Astrocyte (in vitro differentiated cells and primary cell): Measurements from ENCODE around the gene ING3. TPM values are rescaled to one million over a fixed set of nuclear protein-coding genes. Genes with fewer than 3 reads are reported as not detected.
A peak's percentile ranks its signal among the peaks of the same experiment; 100 is the strongest.

Source experiments
- DNase-seq: peaks from one replicate; pipeline ENCODE4 v3.0.0-alpha.2; 2010; ENCODE audit warnings: low read depth
- FAIRE-seq: peaks from 2 replicates; lab custom pipeline; 2011; peaks lifted over from hg19 to GRCh38; lab: Jason Lieb, UNC
- H2AFZ ChIP-seq: 2 replicates; pipeline ENCODE4 v1.6.0; 2012; ENCODE audit warnings: low read depth, low read length, inconsistent platforms
- H3K27ac ChIP-seq: 2 replicates; pipeline ENCODE4 v1.5.1; 2011; ENCODE audit warnings: low read depth, low read length, inconsistent platforms
- H3K27me3 ChIP-seq: 2 replicates; pipeline ENCODE4 v1.6.0; 2011; ENCODE audit warnings: low read length, inconsistent platforms; ENCODE audit not compliant: insufficient read depth
- H3K36me3 ChIP-seq: 2 replicates; pipeline ENCODE4 v1.5.1; 2011; ENCODE audit warnings: low read length, inconsistent platforms; ENCODE audit not compliant: insufficient read depth
- H3K4me1 ChIP-seq: 2 replicates; pipeline ENCODE4 v1.5.1; 2011; ENCODE audit warnings: low read length, inconsistent platforms; ENCODE audit not compliant: insufficient read depth
- H3K4me2 ChIP-seq: 2 replicates; pipeline ENCODE4 v1.6.0; 2012; ENCODE audit warnings: low read length, inconsistent platforms
- H3K4me3 ChIP-seq: 2 replicates; pipeline ENCODE4 v1.5.1; 2011; ENCODE audit warnings: low read depth, mild to moderate bottlenecking, low read length, inconsistent platforms; ENCODE audit not compliant: insufficient read depth
- H3K79me2 ChIP-seq: 2 replicates; pipeline ENCODE4 v1.6.0; 2012; ENCODE audit warnings: mild to moderate bottlenecking, low read length, inconsistent platforms; ENCODE audit not compliant: insufficient read depth
- H3K9ac ChIP-seq: 2 replicates; pipeline ENCODE4 v1.6.0; 2012; ENCODE audit warnings: mild to moderate bottlenecking, low read length, inconsistent platforms
- H3K9me3 ChIP-seq: 2 replicates; pipeline ENCODE4 v1.5.1; 2012; ENCODE audit warnings: low read depth, mild to moderate bottlenecking, low read length, inconsistent platforms; ENCODE audit not compliant: insufficient read depth
- H4K20me1 ChIP-seq: 2 replicates; pipeline ENCODE4 v1.6.0; 2012; ENCODE audit warnings: low read length, inconsistent platforms; ENCODE audit not compliant: insufficient read depth
- H3K27ac Mint-ChIP-seq: one replicate; pipeline ENCODE4 v1.8.0; 2021; ENCODE audit warnings: mild to moderate bottlenecking, mixed read lengths; ENCODE audit not compliant: unreplicated experiment
- H3K27me3 Mint-ChIP-seq: one replicate; pipeline ENCODE4 v1.8.0; 2021; ENCODE audit warnings: low read depth, mixed read lengths; ENCODE audit not compliant: unreplicated experiment
- H3K36me3 Mint-ChIP-seq: one replicate; pipeline ENCODE4 v1.8.0; 2021; ENCODE audit warnings: low read depth, mixed read lengths; ENCODE audit not compliant: unreplicated experiment
- H3K4me1 Mint-ChIP-seq: one replicate; pipeline ENCODE4 v1.8.0; 2021; ENCODE audit warnings: low read depth, mixed read lengths; ENCODE audit not compliant: unreplicated experiment
- H3K4me3 Mint-ChIP-seq: one replicate; pipeline ENCODE4 v1.8.0; 2021; ENCODE audit warnings: mild to moderate bottlenecking, moderate library complexity, mixed read lengths; ENCODE audit not compliant: unreplicated experiment
- H3K9me3 Mint-ChIP-seq: one replicate; pipeline ENCODE4 v1.8.0; 2021; ENCODE audit warnings: mild to moderate bottlenecking, mixed read lengths; ENCODE audit not compliant: unreplicated experiment
- EZH2 ChIP-seq: IDR thresholded peaks from 2 replicates; pipeline ENCODE4 v1.6.1; 2012; ENCODE audit warnings: mild to moderate bottlenecking, low read length, inconsistent platforms; ENCODE audit not compliant: insufficient read depth
- total RNA-seq: library from RNA; stranded (reverse); gene quantifications from 2 replicates; pipeline ENCODE4 v1.2.1, GENCODE V29; 2021
- TF ChIP-seq, protein P1 (sequence below): IDR thresholded peaks from 2 replicates; pipeline ENCODE4 v1.5.1; 2011; ENCODE audit warnings: low read depth, mild to moderate bottlenecking, inconsistent platforms, low read length, moderate library complexity; ENCODE audit not compliant: insufficient read depth

Gene ING3
- total RNA-seq, 1 donor from 2014 or later: 8.6 TPM

DNA sequence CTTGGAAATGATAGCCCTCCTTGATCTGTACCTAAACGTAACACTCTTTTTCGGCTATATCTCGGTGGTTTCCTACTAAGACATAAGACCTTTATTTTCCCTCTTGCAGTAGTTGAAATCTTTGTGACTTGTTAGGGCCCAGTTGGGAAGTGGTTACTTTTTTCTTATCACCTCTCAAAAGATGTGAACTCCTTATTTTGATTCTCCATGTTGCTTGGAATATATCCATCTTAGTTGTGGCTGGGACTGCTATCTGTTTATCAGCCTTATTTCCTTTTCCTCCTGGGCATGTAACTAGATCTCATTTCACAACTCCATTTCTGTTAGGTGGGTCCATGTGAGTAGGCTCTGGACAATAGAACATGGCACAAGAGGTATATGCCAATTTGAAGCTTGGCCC lies 33.8 kb downstream of the ING3 start:
- H3K4me1 ChIP-seq: peaks cover 22% of the 10 kb centered on the region
- no peak overlapping the region for H3K4me2 ChIP-seq
- H4K20me1 ChIP-seq: no peaks in the 10 kb centered on the region
- H3K27ac ChIP-seq: no peak overlapping the region
- H3K9ac ChIP-seq: no peak overlapping the region
- Mint-ChIP-seq H3K27me3 (no peaks in the 10 kb centered on the region), H3K9me3 (no peaks in the 10 kb centered on the region), H3K36me3 (no peaks in the 10 kb centered on the region), H3K27ac (no peak overlapping the region), H3K4me3 (no peak overlapping the region), H3K4me1 (peaks cover 23% of the 10 kb centered on the region)
- no peak overlapping the region for H3K4me3 ChIP-seq
- TF ChIP-seq, protein P1, sequence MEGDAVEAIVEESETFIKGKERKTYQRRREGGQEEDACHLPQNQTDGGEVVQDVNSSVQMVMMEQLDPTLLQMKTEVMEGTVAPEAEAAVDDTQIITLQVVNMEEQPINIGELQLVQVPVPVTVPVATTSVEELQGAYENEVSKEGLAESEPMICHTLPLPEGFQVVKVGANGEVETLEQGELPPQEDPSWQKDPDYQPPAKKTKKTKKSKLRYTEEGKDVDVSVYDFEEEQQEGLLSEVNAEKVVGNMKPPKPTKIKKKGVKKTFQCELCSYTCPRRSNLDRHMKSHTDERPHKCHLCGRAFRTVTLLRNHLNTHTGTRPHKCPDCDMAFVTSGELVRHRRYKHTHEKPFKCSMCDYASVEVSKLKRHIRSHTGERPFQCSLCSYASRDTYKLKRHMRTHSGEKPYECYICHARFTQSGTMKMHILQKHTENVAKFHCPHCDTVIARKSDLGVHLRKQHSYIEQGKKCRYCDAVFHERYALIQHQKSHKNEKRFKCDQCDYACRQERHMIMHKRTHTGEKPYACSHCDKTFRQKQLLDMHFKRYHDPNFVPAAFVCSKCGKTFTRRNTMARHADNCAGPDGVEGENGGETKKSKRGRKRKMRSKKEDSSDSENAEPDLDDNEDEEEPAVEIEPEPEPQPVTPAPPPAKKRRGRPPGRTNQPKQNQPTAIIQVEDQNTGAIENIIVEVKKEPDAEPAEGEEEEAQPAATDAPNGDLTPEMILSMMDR: no peak
- TF ChIP-seq EZH2: no peak
- no peaks in the 10 kb centered on the region for H3K9me3 ChIP-seq
- no peaks in the 10 kb centered on the region for H3K27me3 ChIP-seq
- no peaks in the 10 kb centered on the region for H3K36me3 ChIP-seq
- no peak overlapping the region for H2AFZ ChIP-seq
- DNase-seq (no peak), FAIRE-seq (peak; percentile 39)
- no peaks in the 10 kb centered on the region for H3K79me2 ChIP-seq

DNA sequence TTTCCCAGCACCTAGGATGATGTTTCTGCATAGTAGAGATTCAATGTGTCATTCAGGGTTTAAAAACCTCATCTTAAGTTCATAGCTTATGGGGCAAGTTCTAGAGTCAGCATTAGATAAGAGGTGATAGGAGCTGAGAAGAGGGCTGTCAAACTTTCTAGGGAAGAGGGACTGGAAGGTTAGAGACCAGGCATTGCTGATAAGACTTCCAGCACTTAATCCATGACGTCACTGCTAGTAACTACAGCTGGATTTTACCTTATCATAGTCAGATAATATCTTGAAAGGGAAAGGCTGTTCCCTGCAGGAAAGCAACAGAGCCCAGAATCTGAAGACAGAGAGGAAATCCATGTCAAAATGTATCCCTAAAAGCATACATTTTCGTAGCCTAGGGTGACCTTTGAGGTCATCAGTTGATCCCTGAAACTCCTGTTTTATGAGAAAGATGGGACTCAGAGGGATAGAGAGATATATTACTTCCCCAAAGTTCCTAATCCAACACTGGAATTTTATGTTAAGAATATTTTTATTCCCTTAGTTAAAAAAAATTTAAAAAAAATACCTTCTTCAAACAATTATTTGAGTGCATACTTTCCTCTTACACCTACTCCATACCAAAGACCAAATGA lies 34.7 kb downstream of the ING3 start:
- H3K9ac ChIP-seq: no peak overlapping the region
- H3K27me3 Mint-ChIP-seq: no peaks in the 10 kb centered on the region
- no peaks in the 10 kb centered on the region for H4K20me1 ChIP-seq
- no peak overlapping the region for H3K27ac ChIP-seq
- DNase-seq (no peak), FAIRE-seq (no peak)
- H3K27me3 ChIP-seq: no peaks in the 10 kb centered on the region
- H3K36me3 Mint-ChIP-seq: no peaks in the 10 kb centered on the region
- H3K36me3 ChIP-seq: no peaks in the 10 kb centered on the region
- no peaks in the 10 kb centered on the region for H3K9me3 ChIP-seq
- peaks cover 23% of the 10 kb centered on the region for H3K4me1 Mint-ChIP-seq
- H3K27ac Mint-ChIP-seq: peak overlapping the region; percentile 1
- no peaks in the 10 kb centered on the region for H3K9me3 Mint-ChIP-seq
- H3K4me1 ChIP-seq: peaks cover 27% of the 10 kb centered on the region
- H3K79me2 ChIP-seq: no peaks in the 10 kb centered on the region
- no peak overlapping the region for H3K4me3 ChIP-seq
- H3K4me2 ChIP-seq: no peak overlapping the region
- H2AFZ ChIP-seq: no peak overlapping the region
- TF ChIP-seq EZH2: no peak
- TF ChIP-seq, protein P1: no peak
- H3K4me3 Mint-ChIP-seq: no peak overlapping the region

DNA sequence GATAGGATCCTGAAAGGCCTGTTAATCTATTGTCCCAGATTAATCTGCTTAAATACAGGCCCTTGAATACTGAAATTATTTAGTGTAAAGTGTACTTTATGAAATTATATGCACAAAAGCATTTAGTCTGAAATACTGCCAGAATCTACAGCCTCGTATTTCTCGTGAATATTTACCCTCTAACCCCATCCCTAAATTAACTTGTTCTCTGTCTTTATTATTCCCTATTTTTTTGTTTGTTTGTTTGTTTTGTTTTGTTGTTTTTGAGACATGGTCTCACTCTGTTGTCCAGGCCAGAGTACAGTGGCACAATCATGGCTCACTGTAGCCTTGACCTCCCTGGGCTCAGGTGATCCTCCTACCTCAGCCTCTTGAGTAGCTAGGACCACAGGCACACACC lies 35.3 kb downstream of the ING3 start:
- Histone ChIP-seq H4K20me1 (no peaks in the 10 kb centered on the region), H3K79me2 (no peaks in the 10 kb centered on the region), H3K4me3 (no peak overlapping the region), H3K36me3 (no peaks in the 10 kb centered on the region), H2AFZ (no peak overlapping the region), H3K4me2 (no peak overlapping the region), H3K9me3 (no peaks in the 10 kb centered on the region), H3K4me1 (peaks cover 27% of the 10 kb centered on the region), H3K9ac (no peak overlapping the region), H3K27ac (no peak overlapping the region), H3K27me3 (no peaks in the 10 kb centered on the region)
- TF ChIP-seq EZH2: no peak
- TF ChIP-seq, protein P1: no peak
- H3K4me1 Mint-ChIP-seq: peaks cover 25% of the 10 kb centered on the region
- DNase-seq (no peak), FAIRE-seq (no peak)
- no peak overlapping the region for H3K4me3 Mint-ChIP-seq
- no peaks in the 10 kb centered on the region for H3K36me3 Mint-ChIP-seq
- no peaks in the 10 kb centered on the region for H3K27me3 Mint-ChIP-seq
- no peak overlapping the region for H3K27ac Mint-ChIP-seq
- no peaks in the 10 kb centered on the region for H3K9me3 Mint-ChIP-seq
